HCT116 (cell line): ENCODE results near the gene IL9. TPM values are rescaled to one million over a fixed set of nuclear protein-coding genes. Genes with fewer than 3 reads are reported as not detected.

Experiments
- ATAC-seq: fragments of 200-7000 bp; cut with Tn5 transposase; 2 replicates; pipeline ENCODE4 v1.9.1; 2020; ENCODE audit warnings: mild to moderate bottlenecking, moderate library complexity
- BruUV-seq: library from RNA; stranded (reverse); fragments of 400-500 nt; replicated peaks from 2 replicates; lab custom pipeline; 2021; lab: Mats Ljungman, UMichigan
- CTCF ChIA-PET: fragments of 300-600 bp; sonication (Branson Sonifier 250); formaldehyde crosslinking; loops from one replicate; lab custom pipeline; 2021; ENCODE audit warnings: antibody characterized with exemption; lab: Charles Lee
- POLR2A ChIA-PET: fragments of 300-600, 350-600 bp; sonication (Branson Sonifier 250); formaldehyde crosslinking; loops from one replicate; lab custom pipeline; 2021; ENCODE audit warnings: antibody characterized with exemption; lab: Charles Lee
- RAD21 ChIA-PET, 2 experiments: fragments of 300-600 bp; sonication (Branson Sonifier 250); formaldehyde crosslinking; loops; one replicate each; lab custom pipeline; 2023; ENCODE audit warnings: low total read pairs in 2 of 2; ENCODE audit not compliant: uncharacterized antibody in 2 of 2, unreplicated experiment in 2 of 2, low non-redundant PET in 1 of 2; lab: Charles Lee
- DNase-seq: peaks from one replicate; pipeline ENCODE4 v3.0.0-alpha.2; 2010; ENCODE audit warnings: low read depth, low spot score
- H2AFZ ChIP-seq: fragments of 200-600 bp; shearing (Covaris generic), sonication (generic); 2 replicates; pipeline ENCODE4 v1.6.1; 2017; ENCODE audit warnings: low read depth, mixed run types, mixed read lengths, antibody characterized with exemption, low read length; ENCODE audit not compliant: poor library complexity, severe bottlenecking
- H3K27ac ChIP-seq: 2 replicates; pipeline ENCODE4 v1.5.1; 2012; ENCODE audit warnings: low read depth, low read length
- H3K27me3 ChIP-seq: fragments of 200-600 bp; sonication (generic); 2 replicates; pipeline ENCODE4 v1.6.1; 2016; ENCODE audit warnings: mixed run types, low read length, mixed read lengths; ENCODE audit not compliant: insufficient read depth
- H3K36me3 ChIP-seq, 2 experiments: fragments of 200-500 bp in 1 of 2; fragments of 200-600 bp in 1 of 2; sonication (Bioruptor generic) in 1 of 2; sonication (generic) in 1 of 2; 2 replicates each; pipeline versions ENCODE4 v1.5.1 to v1.6.1; 2014 to 2016; ENCODE audit warnings: low read length in 2 of 2, inconsistent platforms in 1 of 2, mixed read lengths in 1 of 2, mixed run types in 1 of 2; ENCODE audit not compliant: insufficient read depth in 2 of 2, control insufficient read depth in 1 of 2
- H3K4me1 ChIP-seq, 2 experiments: fragments of 200-600 bp in 1 of 2; sonication (generic) in 1 of 2; 2 replicates each; pipeline versions ENCODE4 v1.5.1 to v1.6.1; 2012 to 2017; ENCODE audit warnings: low read length in 2 of 2, inconsistent platforms in 1 of 2, mild to moderate bottlenecking in 1 of 2, mixed read lengths in 1 of 2, mixed run types in 1 of 2, moderate library complexity in 1 of 2; ENCODE audit not compliant: insufficient read depth in 2 of 2, control insufficient read depth in 1 of 2
- H3K4me2 ChIP-seq: fragments of 200-600 bp; sonication (generic); 2 replicates; pipeline ENCODE4 v1.6.1; 2017; ENCODE audit warnings: mixed run types, low read length, mixed read lengths
- H3K4me3 ChIP-seq, 2 experiments: fragments of 200-600 bp in 1 of 2; sonication (generic) in 1 of 2; replicated peaks in 1 of 2; 2 replicates each; pipeline ENCODE4 v1.5.1; 2011 to 2016; ENCODE audit warnings: low read length in 2 of 2, control low read depth in 1 of 2, low read depth in 1 of 2, mild to moderate bottlenecking in 1 of 2, mixed read lengths in 1 of 2, mixed run types in 1 of 2
- H3K79me2 ChIP-seq: fragments of 200-600 bp; sonication (generic); 2 replicates; pipeline ENCODE4 v1.6.1; 2017; ENCODE audit warnings: mild to moderate bottlenecking, mixed run types, low read length, moderate library complexity, mixed read lengths; ENCODE audit not compliant: insufficient read depth
- H3K9ac ChIP-seq: fragments of 200-600 bp; sonication (generic); 2 replicates; pipeline ENCODE4 v1.6.1; 2016; ENCODE audit warnings: low read length, mixed read lengths
- H3K9me2 ChIP-seq: fragments of 200-600 bp; sonication (generic), shearing (Covaris generic); 2 replicates; pipeline ENCODE4 v1.6.1; 2017; ENCODE audit warnings: mixed run types, mild to moderate bottlenecking, moderate library complexity; ENCODE audit not compliant: insufficient read depth
- H3K9me3 ChIP-seq, 2 experiments: fragments of 200-500 bp in 1 of 2; fragments of 200-600 bp in 1 of 2; sonication (Bioruptor generic) in 1 of 2; sonication (generic) in 1 of 2; 2 replicates each; pipeline ENCODE4 v1.6.1; 2014 to 2017; ENCODE audit warnings: low read length in 2 of 2, mixed read lengths in 2 of 2, inconsistent platforms in 1 of 2, low read depth in 1 of 2, mild to moderate bottlenecking in 1 of 2, mixed run types in 1 of 2, moderate library complexity in 1 of 2; ENCODE audit not compliant: control insufficient read depth in 1 of 2, insufficient read depth in 1 of 2
- H4K20me1 ChIP-seq: fragments of 200-600 bp; sonication (generic), shearing (Covaris generic); 2 replicates; pipeline ENCODE4 v1.6.1; 2017; ENCODE audit warnings: mixed run types, mild to moderate bottlenecking, moderate library complexity; ENCODE audit not compliant: insufficient read depth
- ATF3 ChIP-seq: IDR thresholded peaks from 2 replicates; pipeline ENCODE4 v1.6.1; 2012
- CBX3 ChIP-seq: IDR thresholded peaks from 2 replicates; pipeline ENCODE4 v1.6.1; 2012; ENCODE audit warnings: low read depth
- EGR1 ChIP-seq: IDR thresholded peaks from 2 replicates; pipeline ENCODE4 v1.6.1; 2012; ENCODE audit warnings: low read depth
- ELF1 ChIP-seq: IDR thresholded peaks from 2 replicates; pipeline ENCODE4 v1.6.1; 2012; ENCODE audit warnings: low read depth, borderline replicate concordance
- JUND ChIP-seq: IDR thresholded peaks from 2 replicates; pipeline ENCODE4 v1.6.1; 2012
- POLR2A ChIP-seq: IDR thresholded peaks from 2 replicates; pipeline ENCODE4 v1.7.0; 2011; ENCODE audit warnings: borderline replicate concordance; ENCODE audit not compliant: insufficient read depth, insufficient read length; ENCODE audit errors: extremely low read depth
- SP1 ChIP-seq: IDR thresholded peaks from 2 replicates; pipeline ENCODE4 v1.6.1; 2012; ENCODE audit warnings: low read depth
- SRF ChIP-seq: IDR thresholded peaks from 2 replicates; pipeline ENCODE4 v1.6.1; 2012; ENCODE audit warnings: low read depth
- TCF7L2 ChIP-seq: IDR thresholded peaks from 2 replicates; pipeline ENCODE4 v1.7.0; 2011; ENCODE audit warnings: borderline replicate concordance, inconsistent platforms; ENCODE audit not compliant: insufficient read depth, insufficient read length; ENCODE audit errors: extremely low read depth
- YY1 ChIP-seq: IDR thresholded peaks from 2 replicates; pipeline ENCODE4 v1.6.1; 2011; ENCODE audit warnings: low read length, low read depth, moderate library complexity, mild to moderate bottlenecking; ENCODE audit not compliant: insufficient replicate concordance; ENCODE audit errors: extremely low read depth
- ZFX ChIP-seq: fragments of 450-650 bp; IDR thresholded peaks from 2 replicates; pipeline ENCODE4 v1.6.1; 2017
- ZNF274 ChIP-seq: fragments of 200-500 bp; sonication (Bioruptor generic); IDR thresholded peaks from 2 replicates; pipeline ENCODE4 v1.6.1; 2014; ENCODE audit warnings: mild to moderate bottlenecking, low read depth, low read length, inconsistent platforms
- intact Hi-C: fragments of 100-400 bp; cut with micrococcal nuclease; formaldehyde crosslinking; loops from 2 replicates; pipeline ENCODE4 v1.10.0; 2022
- total RNA-seq: library from RNA; stranded (reverse); gene quantifications from one replicate; pipeline ENCODE4 v1.2.1, GENCODE V29; 2021; ENCODE audit not compliant: unreplicated experiment
- TF ChIP-seq, protein P1 (sequence below): IDR thresholded peaks from 2 replicates; pipeline ENCODE4 v1.6.1; 2011; ENCODE audit warnings: mild to moderate bottlenecking, low read length, moderate library complexity; ENCODE audit not compliant: insufficient replicate concordance; ENCODE audit errors: extremely low read depth
- TF ChIP-seq, protein P2 (sequence below), 3 experiments: fragments of 200-600 bp in 1 of 3; sonication (generic) in 1 of 3; IDR thresholded peaks in 2 of 3; conservative IDR thresholded peaks in 1 of 3; 2 replicates each; pipeline ENCODE4 v1.5.1; 2012 to 2017; ENCODE audit warnings: low read depth in 2 of 3, low read length in 2 of 3, antibody characterized with exemption in 1 of 3, borderline replicate concordance in 1 of 3, control low read depth in 1 of 3, mild to moderate bottlenecking in 1 of 3, mixed read lengths in 1 of 3, mixed run types in 1 of 3, moderate library complexity in 1 of 3; ENCODE audit not compliant: insufficient read depth in 1 of 3

Gene IL9
- total RNA-seq, 1 experiment from 2014 or later: not detected

DNA sequence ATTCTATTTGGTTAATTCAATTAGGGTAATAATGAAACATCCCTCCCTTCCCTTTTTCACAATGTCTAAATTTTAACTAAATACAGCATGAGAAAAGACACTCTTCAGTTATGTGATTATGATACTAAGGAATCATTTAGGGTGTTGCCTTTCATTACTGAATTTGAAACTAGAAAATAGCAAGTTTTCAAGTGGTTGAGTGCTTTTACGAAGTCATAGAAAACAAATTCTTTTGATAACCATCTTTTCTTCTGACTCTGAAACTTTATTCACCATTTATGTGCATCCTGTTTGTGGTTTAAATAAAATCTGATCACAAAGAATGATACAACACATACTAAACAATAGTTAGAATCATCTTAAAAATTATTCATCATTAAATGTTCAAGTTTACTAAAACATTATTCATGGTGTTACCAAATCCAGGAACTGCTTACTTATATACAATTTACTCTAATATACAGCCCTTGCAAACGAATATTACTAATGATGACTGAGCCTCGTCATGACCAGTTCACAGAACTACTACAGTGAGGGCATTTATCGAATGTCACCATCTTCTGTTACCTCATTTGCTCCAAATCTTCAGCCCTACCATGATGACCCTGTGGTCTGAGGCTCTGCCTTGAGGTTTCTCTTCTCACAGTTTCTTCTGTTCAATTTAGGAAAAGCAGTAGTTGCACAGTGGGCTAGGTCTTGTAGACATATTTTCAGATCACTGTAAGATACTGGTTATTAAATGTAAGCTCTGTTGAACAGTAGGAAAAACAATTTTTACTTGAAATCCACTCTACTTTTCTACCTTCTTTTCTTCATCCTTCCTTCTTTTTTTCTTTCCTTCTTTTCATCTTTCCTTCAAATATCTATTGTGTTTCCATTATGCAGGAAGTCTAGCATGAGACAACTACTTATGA is 18.3 kb upstream of the IL9 start:
- H3K9me2 ChIP-seq: no peaks in the 10 kb centered on the region
- ChIA-PET CTCF (no interaction called here), POLR2A (no interaction called here), RAD21 (no interaction called here)
- no peaks in the 10 kb centered on the region for H3K79me2 ChIP-seq
- intact Hi-C loops: no loop called here
- no TSS peak for BruUV-seq
- H4K20me1 ChIP-seq: no peaks in the 10 kb centered on the region
- ATAC-seq (no peak), DNase-seq (no peak)
- H3K4me3 ChIP-seq: no peak overlapping the region
- no peak overlapping the region for H3K27ac ChIP-seq
- no peak overlapping the region for H3K4me2 ChIP-seq
- H3K4me1 ChIP-seq: no peaks in the 10 kb centered on the region
- no peak overlapping the region for H3K9ac ChIP-seq
- TF ChIP-seq YY1 (no peak), TCF7L2 (no peak), ATF3 (no peak), ZFX (no peak), JUND (no peak)
- no peaks in the 10 kb centered on the region for H3K9me3 ChIP-seq
- H3K27me3 ChIP-seq: peaks cover 97% of the 10 kb centered on the region
- no peak overlapping the region for H2AFZ ChIP-seq
- no peaks in the 10 kb centered on the region for H3K36me3 ChIP-seq

GRCh38 chr5:135905144-135905543 is 9.5 kb upstream of the IL9 start:
- no peak for ATAC-seq
- RAD21 ChIA-PET: no interaction called here
- no peaks in the 10 kb centered on the region for H3K4me1 ChIP-seq
- H3K9me2 ChIP-seq: no peaks in the 10 kb centered on the region
- TF ChIP-seq YY1 (no peak), ATF3 (no peak), ZNF274 (no peak), EGR1 (no peak), JUND (no peak), SRF (no peak), CBX3 (no peak), ZFX (no peak), SP1 (no peak), ELF1 (no peak), TCF7L2 (no peak), POLR2A (no peak)
- TF ChIP-seq, protein P1, sequence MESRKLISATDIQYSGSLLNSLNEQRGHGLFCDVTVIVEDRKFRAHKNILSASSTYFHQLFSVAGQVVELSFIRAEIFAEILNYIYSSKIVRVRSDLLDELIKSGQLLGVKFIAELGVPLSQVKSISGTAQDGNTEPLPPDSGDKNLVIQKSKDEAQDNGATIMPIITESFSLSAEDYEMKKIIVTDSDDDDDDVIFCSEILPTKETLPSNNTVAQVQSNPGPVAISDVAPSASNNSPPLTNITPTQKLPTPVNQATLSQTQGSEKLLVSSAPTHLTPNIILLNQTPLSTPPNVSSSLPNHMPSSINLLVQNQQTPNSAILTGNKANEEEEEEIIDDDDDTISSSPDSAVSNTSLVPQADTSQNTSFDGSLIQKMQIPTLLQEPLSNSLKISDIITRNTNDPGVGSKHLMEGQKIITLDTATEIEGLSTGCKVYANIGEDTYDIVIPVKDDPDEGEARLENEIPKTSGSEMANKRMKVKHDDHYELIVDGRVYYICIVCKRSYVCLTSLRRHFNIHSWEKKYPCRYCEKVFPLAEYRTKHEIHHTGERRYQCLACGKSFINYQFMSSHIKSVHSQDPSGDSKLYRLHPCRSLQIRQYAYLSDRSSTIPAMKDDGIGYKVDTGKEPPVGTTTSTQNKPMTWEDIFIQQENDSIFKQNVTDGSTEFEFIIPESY: no peak
- TF ChIP-seq, protein P2, sequence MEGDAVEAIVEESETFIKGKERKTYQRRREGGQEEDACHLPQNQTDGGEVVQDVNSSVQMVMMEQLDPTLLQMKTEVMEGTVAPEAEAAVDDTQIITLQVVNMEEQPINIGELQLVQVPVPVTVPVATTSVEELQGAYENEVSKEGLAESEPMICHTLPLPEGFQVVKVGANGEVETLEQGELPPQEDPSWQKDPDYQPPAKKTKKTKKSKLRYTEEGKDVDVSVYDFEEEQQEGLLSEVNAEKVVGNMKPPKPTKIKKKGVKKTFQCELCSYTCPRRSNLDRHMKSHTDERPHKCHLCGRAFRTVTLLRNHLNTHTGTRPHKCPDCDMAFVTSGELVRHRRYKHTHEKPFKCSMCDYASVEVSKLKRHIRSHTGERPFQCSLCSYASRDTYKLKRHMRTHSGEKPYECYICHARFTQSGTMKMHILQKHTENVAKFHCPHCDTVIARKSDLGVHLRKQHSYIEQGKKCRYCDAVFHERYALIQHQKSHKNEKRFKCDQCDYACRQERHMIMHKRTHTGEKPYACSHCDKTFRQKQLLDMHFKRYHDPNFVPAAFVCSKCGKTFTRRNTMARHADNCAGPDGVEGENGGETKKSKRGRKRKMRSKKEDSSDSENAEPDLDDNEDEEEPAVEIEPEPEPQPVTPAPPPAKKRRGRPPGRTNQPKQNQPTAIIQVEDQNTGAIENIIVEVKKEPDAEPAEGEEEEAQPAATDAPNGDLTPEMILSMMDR (IDR thresholded peaks at IDR 0.05 in 2 of 3, conservative IDR thresholded peaks at IDR 0.05 in 1 of 3; ENCODE audit: borderline replicate concordance in 1 of 3, insufficient read depth in 1 of 3, low read depth in 2 of 3, low read length in 2 of 3): no peak
- TF ChIP-seq, all 23 proteins: peak for 0
- Histone ChIP-seq H3K4me2 (no peak overlapping the region), H3K4me3 (no peak overlapping the region), H2AFZ (no peak overlapping the region), H3K9ac (no peak overlapping the region), H4K20me1 (no peaks in the 10 kb centered on the region), H3K79me2 (no peaks in the 10 kb centered on the region), H3K27me3 (peaks cover 77% of the 10 kb centered on the region), H3K36me3 (no peaks in the 10 kb centered on the region), H3K9me3 (no peaks in the 10 kb centered on the region), H3K27ac (no peak overlapping the region)
- intact Hi-C loops: no loop called here
- ChIA-PET CTCF (no interaction called here), POLR2A (no interaction called here)
- no TSS peak for BruUV-seq
- DNase-seq: no peak
